IPS-11a (cell line): ENCODE measurements around the gene POU2F1.
"Not testable (repeated sequence)": the region's sequence is repeated elsewhere in the genome, so short reads cannot be mapped to it uniquely, and the experiment has no call there.

Experiments used
- H3K4me3 ChIP-seq: one replicate; pipeline ENCODE4 v1.5.1; 2013; ENCODE audit warnings: low read depth, low read length, control low read depth

POU2F1 gene

DNA sequence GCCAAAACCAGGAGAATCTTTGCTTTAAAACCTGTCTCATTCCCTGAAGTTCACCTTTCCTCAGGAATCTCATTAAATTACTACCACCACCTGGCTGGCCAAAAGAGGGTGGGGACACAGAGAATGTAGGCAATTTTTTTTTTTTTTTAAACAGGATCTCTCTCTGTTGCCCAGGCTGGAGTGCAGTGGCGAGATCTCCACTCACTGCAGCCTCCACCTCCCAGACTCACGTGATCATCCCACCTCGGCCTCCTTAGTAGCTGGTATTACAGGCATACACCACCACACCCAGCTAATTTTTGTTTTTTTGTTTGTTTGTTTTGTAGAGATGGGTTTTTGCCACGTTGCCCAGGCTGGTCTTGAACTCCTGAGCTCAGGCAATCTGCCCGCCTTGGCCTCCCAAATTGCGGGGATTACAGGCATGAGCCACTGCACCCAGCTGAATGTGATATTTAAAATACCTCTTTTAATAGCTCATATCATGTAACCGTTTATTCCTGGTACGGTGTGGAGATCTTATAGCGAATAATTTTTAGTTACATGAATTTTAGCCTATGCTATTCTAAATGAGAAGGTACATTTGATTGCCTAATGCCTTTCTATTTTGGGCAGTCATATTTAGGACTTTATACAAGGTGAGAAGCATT is 84.5 kb downstream of the POU2F1 start:
- H3K4me3 ChIP-seq: no peak overlapping the region

DNA sequence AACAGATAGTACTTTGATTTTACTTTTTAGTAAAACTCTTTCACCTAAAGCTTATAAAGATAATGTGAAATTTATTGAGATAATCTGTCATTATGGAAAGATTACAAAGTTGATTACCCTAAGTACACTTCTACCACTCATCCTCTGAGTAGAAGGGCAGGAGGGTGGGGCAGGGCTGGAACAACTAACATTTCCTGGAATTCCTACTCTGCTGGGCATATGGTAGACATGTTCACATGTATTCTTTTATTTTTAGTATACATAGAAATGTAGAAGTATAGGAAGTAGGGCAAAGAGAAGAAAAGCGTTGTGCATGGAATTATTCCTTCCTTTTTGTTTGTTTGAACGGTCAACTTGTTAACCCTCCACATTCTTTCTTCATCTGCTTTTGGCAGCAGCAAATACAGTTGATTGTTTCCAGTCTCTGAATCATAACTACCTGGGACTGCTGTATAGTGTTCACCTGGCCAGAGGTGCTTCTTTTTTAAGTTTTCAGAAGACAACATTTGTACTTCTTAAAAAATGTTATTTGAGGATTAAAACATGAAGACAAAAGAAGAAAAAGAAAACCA is 85.1 kb downstream of the POU2F1 start:
- H3K4me3 ChIP-seq: no peak overlapping the region

DNA sequence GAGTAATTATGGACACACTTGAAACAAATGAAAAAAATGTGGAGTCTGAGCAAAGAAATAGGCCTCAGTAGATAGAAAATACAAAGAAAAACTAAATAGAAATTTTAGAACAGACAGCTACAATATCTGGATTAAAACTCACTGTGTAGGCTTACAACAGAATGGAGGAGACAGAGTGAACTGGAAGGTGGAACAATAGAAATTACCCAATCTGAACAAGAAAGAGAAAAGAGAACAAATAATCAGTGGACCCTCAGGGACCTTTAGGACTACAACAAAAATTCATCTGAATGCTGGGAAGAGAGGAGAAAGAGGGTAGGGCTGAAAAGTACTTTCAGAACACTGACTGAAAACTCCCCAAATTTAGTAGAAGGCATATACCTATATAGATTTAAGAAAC is 90.0 kb downstream of the POU2F1 start:
- no peak overlapping the region for H3K4me3 ChIP-seq

DNA sequence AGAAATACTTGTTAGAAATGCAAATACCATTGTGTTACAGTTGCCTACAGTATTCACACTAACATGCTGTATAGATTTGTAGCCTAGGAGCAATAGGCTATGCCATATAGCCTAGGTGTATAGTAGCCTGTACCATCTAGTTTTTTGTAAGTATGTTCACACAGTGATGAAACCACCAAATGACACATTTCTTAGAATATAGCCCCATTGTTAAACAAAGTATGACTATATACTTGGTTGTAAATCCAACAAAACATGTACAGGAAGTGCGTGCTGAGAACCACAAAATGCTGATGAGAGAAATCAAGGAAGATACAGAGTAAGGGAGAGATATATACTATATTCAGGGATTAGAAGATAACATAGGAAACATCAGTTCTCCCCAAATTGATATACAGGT is 92.2 kb downstream of the POU2F1 start:
- no peak overlapping the region for H3K4me3 ChIP-seq

DNA sequence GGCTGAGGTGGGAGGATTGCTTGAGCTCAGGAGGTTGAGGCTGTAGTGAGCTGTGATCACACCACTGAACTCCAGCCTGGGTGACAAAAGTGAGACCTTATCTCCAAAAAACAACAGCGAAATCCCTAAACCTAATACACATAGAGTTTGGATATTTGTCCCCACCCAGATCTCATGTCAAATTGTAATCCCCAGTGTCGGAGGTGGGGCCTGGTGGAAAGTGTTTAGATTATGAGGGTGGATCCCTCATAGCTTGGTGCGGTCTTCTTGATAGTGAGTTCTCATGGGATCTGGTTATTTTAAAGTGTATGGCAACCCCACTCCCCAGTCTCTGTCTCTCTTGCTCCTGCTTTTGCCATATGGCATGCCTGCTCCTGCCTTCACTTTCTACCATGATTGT is 94.0 kb downstream of the POU2F1 start:
- H3K4me3 ChIP-seq: no peak overlapping the region

DNA sequence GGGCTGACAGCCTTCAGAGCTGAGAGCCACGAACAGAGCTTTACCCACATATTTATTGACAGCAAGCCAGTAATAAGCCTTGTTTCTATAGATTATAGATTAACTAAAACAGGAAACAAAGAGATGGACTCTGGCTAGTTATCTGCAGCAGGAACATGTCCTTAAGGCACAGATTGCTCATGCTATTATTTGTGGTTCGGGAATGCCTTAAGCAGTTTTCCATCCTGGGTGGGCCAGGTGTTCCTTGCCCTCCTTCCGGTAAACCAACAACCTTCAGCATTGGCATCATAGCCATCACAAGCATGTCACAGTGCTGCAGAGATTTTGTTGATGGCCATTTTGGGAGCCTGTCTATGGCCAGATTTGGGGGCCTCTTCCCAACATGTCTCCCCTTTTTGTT is 96.8 kb downstream of the POU2F1 start:
- no peak overlapping the region for H3K4me3 ChIP-seq

DNA sequence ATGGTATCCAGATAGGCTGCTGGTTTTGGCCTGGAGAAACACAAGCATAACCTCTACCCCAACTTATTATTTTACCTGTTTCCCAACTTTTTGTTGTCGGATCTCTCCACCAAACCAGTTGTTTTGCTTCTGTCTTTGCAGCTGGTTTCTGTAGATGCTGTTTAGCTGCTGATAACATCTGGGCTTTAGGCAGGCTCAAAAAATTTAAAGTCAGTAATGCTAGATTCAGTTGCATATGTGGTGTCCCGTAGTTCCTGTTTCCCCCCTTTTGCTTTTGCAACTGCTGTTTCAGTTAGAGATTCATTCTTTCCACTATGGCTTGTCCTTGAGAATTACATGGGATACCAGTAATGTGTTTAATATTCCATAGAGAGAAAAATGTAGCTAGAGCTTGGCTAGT is 98.5 kb downstream of the POU2F1 start:
- not testable (repeated sequence) for H3K4me3 ChIP-seq

DNA sequence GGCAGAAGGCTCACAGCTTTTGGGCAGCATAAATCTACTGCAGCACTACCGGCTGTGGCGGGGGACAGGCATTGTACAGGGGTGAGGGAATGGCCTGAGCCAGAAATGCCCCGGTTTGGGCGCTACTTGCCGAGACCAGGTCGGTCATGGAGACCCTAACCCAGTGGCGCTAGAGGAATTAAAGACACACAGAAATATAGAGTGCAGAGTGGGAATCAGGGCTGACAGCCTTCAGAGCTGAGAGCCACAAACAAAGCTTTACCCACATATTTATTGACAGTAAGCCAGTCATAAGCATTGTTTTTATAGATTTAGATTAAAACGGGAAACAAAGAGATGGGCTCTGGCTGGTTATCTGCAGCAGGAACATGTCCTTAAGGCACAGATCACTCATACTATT is 101.8 kb downstream of the POU2F1 start:
- H3K4me3 ChIP-seq: no peak overlapping the region

DNA sequence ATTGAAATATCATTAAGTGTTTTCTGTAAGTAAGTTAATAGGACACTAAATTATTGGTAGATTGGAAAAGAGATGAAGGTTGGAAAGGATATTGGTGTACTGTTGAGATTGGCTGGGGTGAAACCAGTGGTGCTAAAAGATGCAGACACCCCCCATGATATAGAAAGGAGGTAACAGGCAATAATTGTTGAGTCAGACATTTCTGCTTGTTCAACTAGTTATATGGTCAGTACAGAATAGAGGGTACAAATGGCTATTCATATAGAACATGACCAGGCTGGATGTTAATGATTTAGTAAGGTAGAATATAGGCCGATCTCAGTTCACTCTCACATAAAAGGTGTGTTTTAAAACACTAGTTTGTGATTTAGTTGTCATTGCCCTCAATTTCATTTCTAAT is 104.5 kb downstream of the POU2F1 start:
- H3K4me3 ChIP-seq: no peak overlapping the region

DNA sequence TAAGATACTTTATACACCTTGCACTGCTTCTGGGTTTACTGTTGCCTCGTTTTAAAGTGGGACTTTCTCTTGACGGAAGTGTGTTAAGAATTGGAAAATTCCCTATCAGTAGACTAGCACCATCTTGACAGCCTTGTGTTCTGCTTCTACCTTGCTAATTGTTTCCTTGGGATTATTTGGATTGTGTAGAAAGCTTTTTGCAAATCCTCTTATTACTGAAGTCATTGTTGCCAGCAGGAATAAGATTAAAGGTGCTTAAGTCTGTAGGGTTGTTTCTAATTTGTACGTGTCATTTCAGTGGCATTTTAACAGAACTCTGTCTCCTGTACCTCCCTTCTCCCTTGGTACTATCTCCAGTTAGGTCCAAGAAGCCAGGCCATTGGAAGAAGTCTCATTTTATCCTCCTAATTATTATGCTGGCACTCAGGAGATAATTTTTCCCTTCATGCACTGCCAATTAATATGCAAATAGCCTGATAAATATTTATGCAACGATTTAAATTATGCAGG is 107.7 kb downstream of the POU2F1 start:
- no peak overlapping the region for H3K4me3 ChIP-seq

DNA sequence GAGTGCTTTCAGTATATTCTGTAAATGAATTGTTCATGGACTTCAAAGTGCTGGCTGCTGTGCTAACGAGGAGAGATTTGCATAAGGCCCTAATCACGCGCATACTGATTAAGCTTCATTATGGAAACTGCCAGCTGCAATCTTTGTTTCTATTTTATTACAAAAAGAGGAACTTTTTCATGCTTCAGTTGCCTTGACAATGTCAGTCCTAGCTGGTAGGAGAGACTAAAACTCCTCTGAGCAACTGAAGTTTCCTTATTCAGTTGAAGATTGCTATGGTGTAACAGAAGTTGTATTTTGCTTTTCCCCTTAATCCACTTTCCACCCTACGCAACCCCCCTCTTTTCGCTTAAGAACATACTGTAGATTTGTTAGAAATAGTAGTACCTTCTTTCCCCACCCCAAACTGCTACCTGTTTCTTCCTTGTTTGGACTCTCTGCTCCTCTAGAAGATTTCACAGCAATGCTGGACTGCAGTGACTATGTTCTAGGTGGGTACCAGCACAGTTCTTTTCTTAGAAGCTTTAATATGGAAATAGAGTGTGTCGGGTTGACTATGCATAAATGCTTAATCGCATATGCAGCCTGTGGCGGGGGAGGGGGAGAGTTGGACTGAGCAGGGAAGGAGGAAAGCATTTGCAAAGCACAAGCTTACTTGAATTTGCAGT is 108.3 kb downstream of the POU2F1 start:
- H3K4me3 ChIP-seq: no peak overlapping the region

DNA sequence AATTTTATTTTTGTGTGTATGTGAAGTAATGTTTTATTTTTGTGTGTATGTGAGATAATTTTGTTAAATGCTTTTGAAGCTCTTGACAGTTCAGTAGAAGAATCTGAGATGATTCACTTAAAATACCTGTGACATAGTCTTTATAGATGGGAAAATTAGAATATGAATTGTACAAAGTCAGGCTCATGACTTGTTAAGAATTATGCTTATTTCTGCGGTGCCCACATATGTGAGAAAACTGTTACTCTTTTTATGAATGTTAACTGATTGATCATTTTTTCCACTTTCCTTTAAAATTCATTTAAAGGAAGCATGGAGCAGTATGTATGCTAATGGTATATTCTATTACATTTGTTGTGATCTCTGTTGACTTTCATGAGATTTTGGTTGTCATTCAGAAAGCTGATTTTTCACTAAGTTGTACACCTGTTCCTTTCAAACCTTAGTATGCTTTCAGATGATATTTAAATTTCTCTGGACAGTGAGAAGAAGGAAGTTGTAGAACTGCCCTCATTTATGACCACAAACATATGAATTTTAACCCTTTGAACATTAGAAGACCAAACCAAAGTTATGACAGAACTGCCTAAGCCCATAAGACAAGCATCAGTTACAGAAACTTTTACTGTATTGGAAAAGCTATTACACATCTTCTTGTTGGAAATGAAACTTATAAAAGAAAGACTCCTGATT is 110.1 kb downstream of the POU2F1 start:
- H3K4me3 ChIP-seq: no peak overlapping the region

DNA sequence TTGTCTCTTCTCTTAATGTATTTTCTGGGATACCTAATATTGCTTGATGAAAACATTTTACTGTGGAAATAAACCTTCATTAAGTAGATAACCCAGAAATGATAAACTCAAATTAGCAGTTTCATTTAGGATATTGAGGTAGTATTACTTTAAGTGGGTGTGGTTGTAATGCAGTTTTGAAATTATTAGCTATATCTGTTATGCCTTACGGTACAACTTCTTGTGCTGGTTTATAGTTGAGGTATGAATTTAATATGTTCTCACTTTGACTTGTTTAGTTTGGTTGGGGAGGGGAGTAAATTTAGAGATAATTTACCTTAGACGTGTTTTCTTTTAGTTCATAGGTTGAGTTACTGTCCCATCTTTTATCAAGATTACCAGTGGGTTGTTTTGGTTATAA is 111.0 kb downstream of the POU2F1 start:
- H3K4me3 ChIP-seq: no peak overlapping the region

DNA sequence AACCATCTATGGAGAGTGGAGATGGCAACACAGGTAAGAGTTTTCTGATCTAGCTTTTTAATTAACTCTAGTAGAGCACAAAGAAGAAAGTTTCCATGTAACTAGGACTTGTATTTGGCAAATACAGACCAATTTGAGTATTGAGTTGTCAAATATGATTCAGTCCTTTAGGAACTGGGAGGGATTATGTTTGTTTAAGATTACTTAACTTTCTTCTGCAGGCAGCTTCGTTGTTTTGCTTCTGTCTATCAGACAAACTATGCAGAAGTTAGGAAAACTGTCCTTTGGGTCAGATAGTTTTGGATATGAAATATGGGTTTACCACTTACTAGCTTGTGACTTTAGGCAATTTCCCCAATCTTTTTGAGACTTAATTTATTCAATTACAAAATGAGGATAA is 111.8 kb downstream of the POU2F1 start:
- no peak overlapping the region for H3K4me3 ChIP-seq

DNA sequence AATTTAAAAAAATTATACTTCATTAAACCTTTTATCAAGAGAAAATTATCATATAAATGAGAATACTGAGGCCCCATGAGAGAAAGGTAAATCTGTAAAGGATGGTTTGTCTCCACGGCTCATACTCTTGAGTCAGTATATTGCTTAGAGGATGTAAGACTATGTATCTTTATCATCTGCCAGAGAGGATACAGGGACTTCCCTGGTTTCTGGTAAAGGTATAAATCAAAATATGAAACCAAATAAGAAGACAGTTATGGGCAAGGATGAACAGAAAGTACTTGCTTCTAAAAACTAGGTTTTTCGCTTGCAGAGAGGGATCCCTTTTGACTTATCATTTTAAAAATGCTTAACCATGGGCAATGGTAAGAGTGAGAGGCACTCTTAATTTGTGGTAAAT is 112.4 kb downstream of the POU2F1 start:
- H3K4me3 ChIP-seq: no peak overlapping the region

DNA sequence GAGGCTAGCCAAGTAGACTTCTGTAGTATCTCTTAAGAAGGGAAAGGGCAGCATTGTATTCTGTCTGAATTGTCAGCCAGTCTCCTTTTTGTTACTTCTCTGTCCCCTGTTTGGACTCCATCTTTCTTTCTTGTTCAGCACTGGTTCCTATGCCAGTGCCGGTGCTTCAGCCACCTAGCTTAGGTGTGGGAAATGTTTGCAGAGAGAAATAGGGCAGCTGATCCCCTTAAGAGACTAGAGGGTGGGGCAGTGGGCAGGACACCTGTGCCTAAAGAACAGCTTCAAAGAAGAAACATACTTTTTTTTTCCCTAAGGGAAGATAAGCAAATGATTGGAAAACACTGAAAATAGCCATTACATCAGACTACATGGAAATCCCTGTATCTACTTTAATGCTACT is 113.0 kb downstream of the POU2F1 start:
- H3K4me3 ChIP-seq: no peak overlapping the region

DNA sequence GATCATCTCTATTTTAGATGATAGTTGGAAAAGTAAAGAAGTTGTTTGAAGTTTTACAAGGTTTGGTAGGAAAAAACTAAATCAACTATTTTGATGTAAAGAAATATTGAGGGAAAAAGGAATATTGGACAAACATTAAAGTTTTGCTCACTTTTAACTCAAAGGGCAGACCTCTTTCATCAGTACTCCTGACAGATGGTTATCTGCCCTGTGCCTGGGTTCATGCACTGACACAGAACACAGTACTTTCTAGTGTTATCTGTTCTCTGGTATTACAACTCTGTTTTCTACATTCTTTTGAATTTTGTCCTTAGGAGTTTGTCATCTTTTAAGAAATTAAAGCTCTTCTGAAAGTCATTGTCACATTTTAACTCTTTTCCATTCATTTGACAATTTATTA is 118.7 kb downstream of the POU2F1 start:
- no peak overlapping the region for H3K4me3 ChIP-seq

DNA sequence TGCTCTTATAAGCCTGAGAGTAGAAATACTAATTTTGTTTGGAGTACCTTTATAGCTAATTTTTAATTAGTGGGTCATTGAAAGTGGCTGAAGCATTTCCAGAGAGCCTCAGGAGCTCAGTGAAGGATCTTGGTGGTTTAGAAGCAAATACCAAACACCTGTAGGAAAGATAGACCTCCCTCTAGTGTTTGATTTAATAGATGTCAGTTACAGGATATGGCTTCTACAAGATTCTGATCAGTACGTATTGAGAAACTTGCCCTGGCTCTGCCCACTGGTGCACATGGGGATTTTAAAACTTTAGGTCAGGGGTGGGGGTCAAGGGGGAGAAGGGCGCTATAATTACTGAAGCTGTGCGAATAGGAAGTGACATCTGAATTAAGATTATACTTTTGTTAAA is 122.2 kb downstream of the POU2F1 start:
- no peak overlapping the region for H3K4me3 ChIP-seq

DNA sequence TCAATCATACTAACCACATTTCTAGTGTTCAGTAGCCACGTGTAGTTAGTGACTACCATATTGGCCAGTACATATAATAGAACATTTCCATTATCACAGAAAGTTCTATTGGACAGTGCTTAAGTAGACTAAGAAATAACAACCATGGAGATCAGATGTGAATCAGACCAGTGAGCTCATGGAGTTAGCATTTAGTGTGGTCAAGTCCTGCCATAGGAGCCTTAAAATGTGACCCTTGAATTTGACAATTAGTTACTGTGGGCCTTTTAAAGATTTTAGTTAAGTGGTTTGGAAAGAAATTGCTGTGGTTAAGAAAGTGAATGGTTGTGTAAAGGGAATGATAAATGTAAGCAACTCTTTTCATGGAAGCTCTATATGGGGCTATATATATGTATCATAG is 123.4 kb downstream of the POU2F1 start:
- H3K4me3 ChIP-seq: no peak overlapping the region

DNA sequence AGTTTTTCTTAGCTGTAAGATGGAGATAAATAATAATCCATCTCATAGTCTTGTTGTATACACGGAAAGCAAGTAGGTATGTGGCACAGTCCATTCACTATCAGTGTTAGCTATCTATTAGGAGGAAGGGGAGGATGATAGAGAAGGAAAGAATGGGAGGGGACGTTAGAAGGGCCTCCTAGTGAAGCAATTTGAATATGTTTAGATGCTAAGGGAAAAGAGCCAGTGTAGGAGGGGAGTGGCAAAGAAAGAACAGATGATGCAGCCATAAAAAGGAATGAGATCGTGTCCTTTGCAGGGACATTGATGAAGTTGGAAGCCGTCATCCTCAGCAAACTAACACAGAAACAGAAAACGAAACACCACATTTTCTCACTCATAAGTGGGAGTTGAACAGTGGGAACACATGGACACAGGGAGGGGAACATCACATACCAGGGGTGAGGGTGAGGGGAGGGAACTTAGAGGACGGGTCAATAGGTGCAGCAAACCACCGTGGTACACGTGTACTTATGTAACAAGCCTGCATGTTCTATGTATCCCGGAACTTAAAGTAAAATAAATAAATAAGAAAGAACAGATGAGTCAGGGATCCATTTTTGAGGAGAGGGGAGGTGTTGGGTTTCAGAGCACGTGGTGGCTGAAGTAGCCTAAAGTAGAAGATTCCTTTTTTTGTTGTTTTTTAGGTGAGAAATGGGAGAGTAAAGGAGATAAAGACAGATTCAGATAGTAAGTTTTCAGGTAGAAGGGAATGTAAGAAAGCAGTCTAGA is 124.1 kb downstream of the POU2F1 start:
- H3K4me3 ChIP-seq: no peak overlapping the region

DNA sequence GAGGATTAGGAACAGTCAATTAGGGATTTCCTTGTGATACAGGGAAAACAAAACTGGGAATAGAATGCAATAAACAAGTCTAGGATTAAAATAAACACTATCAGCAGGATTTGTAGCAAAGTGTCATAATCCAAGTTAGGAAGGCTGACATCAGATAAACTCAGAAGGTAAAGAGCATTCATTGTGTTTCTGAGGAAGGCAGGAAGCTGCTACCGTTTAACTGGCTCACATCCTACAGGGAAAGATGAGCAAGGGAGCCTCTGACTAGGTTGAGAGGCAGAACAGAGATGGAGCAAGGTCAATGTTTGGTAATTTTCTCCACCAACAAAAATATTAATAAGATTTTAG is 124.7 kb downstream of the POU2F1 start:
- no peak overlapping the region for H3K4me3 ChIP-seq
